T1000 (cell line): Measurements from ENCODE around the gene CELF4.

ENCODE experiments used
- DNase-seq: peaks from one replicate; lab custom pipeline; 2025; ENCODE audit warnings: mixed read lengths; lab: John Stamatoyannopoulos, UW

Gene CELF4

GRCh38 chr18:37565101-37565976 lies at the start of gene CELF4:
TSS of gene CELF4 (minus strand) at chr18:37565798.
- DNase-seq: no peak

DNA sequence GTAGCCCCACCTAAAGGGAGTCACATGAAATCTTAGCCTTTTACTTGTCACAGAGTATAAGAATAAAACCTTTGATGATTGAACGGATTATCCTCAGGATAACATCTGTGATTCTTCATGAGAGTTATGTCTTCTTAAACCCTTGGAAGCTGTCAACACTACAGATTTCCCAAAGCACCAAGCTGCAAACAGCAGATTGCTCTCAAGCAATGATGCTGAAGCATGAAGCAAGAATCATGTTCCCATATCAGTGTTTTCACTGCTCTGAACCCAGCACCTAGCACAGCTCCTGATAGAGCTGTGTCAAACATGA lies 47.6 kb upstream of the CELF4 start:
- no peak for DNase-seq

DNA sequence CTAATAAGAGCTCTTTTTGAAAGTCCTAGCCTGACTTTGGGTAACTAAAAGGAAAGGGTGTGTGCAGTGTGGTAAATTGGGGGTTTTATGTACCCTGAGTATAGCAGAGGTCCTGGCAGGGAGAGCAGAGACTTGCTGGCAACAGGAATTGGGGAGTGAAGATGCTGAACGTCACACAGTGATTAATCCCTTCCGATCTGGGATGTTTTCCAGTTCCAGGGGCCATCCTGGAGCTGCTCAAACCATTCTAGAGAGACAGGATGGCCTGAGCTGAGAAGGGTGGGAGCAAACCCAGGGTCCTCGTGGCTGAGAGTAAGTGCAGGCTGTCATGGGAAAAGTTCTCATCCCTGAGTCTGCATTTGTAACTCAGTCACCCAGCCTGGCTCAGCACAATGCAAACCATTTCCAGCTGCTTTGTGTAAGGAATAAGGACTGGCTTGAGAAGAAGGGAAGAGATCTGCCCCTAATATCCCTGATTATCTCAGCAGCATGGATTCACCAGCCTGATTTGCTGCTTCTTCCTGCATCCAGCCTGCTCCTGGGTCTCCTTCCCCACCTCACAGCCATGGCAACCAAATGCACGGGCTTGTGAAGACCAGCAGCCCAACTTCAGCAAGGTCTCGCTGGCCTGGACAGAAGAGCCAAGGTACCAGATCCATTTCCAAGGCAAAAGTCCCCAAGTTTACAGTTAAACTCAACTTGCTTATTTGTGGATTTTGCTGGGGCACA lies 47.1 kb upstream of the CELF4 start:
- no peak for DNase-seq

DNA sequence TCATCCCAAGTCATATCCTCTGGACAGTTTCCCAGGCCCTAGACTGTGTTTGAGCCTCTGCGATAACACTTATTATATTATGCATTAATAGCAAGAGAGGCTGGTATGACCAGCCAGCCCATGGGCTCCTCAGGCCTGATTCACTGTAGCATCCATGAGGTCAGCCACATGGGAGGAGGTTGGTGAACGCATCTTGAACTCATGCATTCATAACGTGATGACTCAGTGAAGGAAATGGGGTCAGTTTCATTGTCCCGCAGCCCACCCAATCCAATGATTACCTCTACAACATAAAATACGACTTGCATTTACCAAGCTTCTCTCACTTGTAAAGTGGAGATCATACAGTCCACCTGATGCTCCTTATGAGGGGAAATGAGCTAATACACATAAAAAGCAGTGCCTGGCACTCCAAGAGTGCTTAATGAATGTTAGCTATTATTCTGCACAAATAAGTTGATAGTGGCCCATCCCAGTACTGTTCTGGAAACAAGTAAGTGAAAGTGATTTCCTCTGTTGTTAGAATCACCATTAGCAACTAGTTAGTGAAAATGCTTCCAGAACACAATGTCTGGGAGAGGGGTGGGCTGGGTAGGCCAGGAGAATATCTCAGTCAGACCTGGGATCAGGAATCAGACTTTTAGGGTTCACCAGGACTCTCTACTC lies 46.1 kb upstream of the CELF4 start:
- DNase-seq: no peak

DNA sequence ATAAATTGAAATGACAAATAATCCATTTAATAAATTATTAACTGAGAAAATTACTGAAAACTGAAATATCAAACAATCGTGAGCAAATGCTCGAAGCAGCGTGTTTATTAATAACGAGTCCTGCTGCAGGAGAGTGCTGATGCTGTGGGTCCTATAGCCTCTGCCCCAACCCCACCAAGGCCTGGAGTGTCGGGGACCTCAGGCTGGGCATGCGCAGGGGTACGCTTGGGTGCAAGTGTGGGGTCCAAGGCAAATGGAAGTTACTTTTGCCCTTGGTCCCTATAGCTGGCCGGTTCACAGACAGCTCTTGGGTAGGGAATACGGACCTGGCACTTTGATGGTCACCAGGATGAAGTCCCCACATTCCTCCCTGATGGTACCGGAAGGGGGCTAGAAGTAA lies 43.3 kb upstream of the CELF4 start:
- DNase-seq: no peak

- DNase-seq: no peak
Measured at GRCh38 chr18:37607281-37607680, 41.7 kb upstream of the CELF4 start.

DNA sequence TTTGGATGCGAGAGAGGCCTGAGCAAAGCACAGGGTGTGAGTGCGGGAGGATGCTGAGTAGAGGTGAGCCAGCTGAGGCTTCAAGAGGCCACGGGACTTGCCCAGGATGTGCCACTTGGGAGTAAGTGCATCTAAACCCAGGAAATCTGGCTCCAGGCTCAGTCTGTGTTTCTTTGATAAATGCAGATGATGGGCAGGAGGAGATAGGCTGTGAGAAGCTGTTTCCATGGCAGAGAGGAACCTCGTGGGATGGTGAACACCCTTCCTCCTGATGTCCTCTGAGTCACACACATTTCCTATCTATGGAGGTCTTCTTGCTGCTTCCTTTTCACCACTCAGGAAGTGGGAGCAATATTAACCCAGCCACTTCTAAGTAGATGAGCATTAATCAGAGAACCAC lies 38.4 kb upstream of the CELF4 start:
- DNase-seq: no peak

GRCh38 chr18:37598966-37599896 lies 33.6 kb upstream of the CELF4 start:
- no peak for DNase-seq

GRCh38 chr18:37598396-37598795 lies 32.8 kb upstream of the CELF4 start:
- DNase-seq: no peak

DNA sequence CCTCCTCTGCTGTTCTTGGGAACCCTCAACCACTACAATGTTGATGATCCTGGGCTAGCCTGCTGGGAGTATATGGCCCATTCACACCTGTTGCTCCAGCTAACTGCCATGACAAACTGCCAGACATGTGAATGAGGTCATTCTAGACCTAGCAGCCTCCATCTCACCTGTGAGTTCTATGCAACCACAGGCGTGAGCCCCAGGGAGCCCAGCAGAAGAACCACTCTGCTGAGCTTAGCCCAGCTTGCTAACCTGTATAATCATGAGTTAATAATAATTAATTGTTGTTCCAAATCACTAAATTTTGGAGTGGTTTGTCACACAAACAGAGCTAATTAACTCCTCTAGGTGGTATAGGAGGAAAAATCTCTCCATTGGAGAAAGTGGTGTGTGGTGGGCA lies 24.7 kb upstream of the CELF4 start:
- no peak for DNase-seq

- no peak for DNase-seq
Measured at GRCh38 chr18:37588289-37588688, 22.7 kb upstream of the CELF4 start.

GRCh38 chr18:37586656-37587225 lies 21.1 kb upstream of the CELF4 start:
- DNase-seq: no peak

GRCh38 chr18:37584952-37585695 lies 19.5 kb upstream of the CELF4 start:
- DNase-seq: no peak

- no peak for DNase-seq
Measured at GRCh38 chr18:37584217-37584616, 18.6 kb upstream of the CELF4 start.

DNA sequence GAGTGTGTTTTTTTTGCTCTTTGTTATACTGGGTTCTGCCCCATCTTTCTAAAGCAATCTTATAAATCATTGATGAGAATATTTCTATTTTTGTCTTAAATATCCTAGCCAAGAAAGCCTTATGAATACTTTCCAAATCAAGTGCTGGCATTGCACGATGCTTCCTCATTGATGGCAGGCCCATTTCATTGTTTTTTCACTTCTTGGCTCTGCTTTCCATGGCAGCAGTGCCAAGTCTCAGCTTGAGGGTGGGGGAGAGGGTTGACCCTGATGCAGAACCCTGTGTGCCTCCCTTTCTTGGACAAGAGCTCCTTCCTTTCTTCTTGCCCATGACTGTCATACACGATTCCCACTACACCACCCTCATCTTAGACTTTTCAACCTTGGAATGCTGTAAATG lies 16.7 kb upstream of the CELF4 start:
- DNase-seq: no peak

- no peak for DNase-seq
Measured at GRCh38 chr18:37578886-37579513, 13.4 kb upstream of the CELF4 start.

DNA sequence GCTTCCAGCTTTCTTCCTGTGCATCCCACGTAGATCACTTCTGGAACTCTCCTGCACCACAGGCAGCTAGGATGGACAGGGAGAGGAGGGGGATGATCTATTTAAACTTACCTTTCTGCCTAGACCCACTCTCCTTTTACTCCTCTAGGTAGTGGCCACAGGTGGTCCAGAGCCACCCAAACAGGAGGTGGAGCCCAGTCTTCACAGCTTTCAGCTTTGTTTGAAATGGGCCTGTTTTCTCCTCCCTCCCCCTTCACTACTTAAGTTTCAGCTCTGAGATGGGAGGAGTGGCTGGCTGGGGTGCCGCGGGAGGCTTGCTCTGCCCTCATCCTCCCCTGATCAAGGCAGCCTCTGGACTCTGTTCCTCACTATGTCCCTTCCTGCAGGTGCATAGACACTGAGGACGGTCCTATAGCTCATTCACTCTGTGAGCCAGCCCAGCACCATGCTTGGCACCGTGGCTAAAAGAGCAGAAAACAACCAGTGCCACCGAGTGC lies 12.6 kb upstream of the CELF4 start:
- no peak for DNase-seq

GRCh38 chr18:37577051-37577611 lies 11.5 kb upstream of the CELF4 start:
- DNase-seq: no peak

DNA sequence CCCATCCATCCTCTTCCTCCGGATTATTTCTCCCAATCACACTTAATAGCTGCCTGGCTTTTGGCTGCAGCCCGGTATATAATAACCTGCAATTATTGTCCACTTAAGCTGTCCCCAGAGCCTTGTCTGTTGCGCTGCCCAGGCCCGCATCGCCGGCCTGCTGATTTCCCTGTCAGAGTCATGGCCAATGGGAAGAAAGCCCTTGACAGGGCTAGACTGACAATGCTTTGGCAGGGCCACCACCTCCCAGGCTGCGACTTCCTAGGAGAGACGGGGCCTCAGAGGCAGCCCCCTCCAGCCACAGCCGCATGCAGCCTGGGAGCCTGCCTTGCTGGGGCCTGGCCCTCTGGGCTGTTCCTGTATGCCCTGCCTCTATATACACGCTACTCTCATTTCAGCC lies 10.0 kb upstream of the CELF4 start:
- DNase-seq: no peak

DNA sequence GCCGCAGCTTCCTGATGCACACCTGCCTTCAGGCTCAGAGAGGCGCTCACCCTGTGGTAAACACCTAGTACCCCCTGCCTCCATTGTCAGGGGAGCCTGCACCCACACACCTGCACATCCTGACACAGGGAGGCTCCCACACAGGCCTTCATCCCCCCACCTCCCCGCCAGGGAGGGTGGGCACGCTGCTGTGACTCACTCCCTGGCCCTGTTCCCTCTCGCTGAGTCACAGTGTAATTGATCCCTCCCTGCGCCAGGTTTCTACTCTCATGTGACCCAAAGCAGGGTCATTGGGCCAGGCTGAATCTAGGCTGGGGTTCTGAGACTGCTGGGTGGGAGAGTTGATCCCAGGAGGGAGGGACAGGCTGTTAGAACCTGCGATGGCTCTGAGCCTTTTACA lies 8.5 kb upstream of the CELF4 start:
- DNase-seq: no peak
